Measurements from ENCODE around the gene EFCC1.

The EFCC1 gene

GRCh38 chr3:129070086-129070885 is 69.2 kb downstream of the EFCC1 start:
- no peak for DNase-seq
- no peak overlapping the region for H3K4me3 ChIP-seq (ENCODE audit: low read length)
- H3F3A ChIP-seq (ENCODE audit: insufficient read depth, low read length) = peaks cover 3% of the 10 kb centered on the region; the same call in 1 of the 2 replicates
- no peak for TF ChIP-seq CTCF (IDR thresholded peaks at IDR 0.05; ENCODE audit: low read length)
- TF ChIP-seq EZH2 (optimal IDR thresholded peaks at IDR 0.05; ENCODE audit: low read depth, low read length) = no peak
- TF ChIP-seq EZH2phosphoT487 (IDR thresholded peaks at IDR 0.05; ENCODE audit: low read length) = no peak
- no peaks in the 10 kb centered on the region for H3K4me1 ChIP-seq (ENCODE audit: low read length)
- H3K9me2 ChIP-seq (replicated peaks; ENCODE audit: insufficient read depth, low read length) = no peaks in the 10 kb centered on the region
- H3K9me3 ChIP-seq (replicated peaks; ENCODE audit: insufficient read depth, low read length) = no peaks in the 10 kb centered on the region
- H3K36me3 ChIP-seq (replicated peaks; ENCODE audit: insufficient read depth, low read length) = no peaks in the 10 kb centered on the region
- H4K20me1 ChIP-seq (ENCODE audit: insufficient read depth, low read length) = no peaks in the 10 kb centered on the region
- H3K79me2 ChIP-seq (ENCODE audit: low read length) = no peaks in the 10 kb centered on the region
- H3K27me3 ChIP-seq (replicated peaks; ENCODE audit: insufficient read depth, low read length) = no peaks in the 10 kb centered on the region
- H3K27ac ChIP-seq (ENCODE audit: low read length) = no peak overlapping the region
- no peak overlapping the region for H2AFZ ChIP-seq (ENCODE audit: low read length)
- no peak overlapping the region for H3K9ac ChIP-seq (ENCODE audit: low read length)
- no peak overlapping the region for H3K4me2 ChIP-seq (ENCODE audit: low read depth, low read length)

- H3K9me3 ChIP-seq (replicated peaks; ENCODE audit: insufficient read depth, low read length) = no peaks in the 10 kb centered on the region
- no peaks in the 10 kb centered on the region for H3F3A ChIP-seq (ENCODE audit: insufficient read depth, low read length)
- no peaks in the 10 kb centered on the region for H3K79me2 ChIP-seq (ENCODE audit: low read length)
- H3K4me3 ChIP-seq (ENCODE audit: low read length) = no peak overlapping the region
- no peaks in the 10 kb centered on the region for H3K27me3 ChIP-seq (replicated peaks; ENCODE audit: insufficient read depth, low read length)
- no peaks in the 10 kb centered on the region for H3K36me3 ChIP-seq (replicated peaks; ENCODE audit: insufficient read depth, low read length)
- no peak overlapping the region for H3K4me2 ChIP-seq (ENCODE audit: low read depth, low read length)
- H3K4me1 ChIP-seq (ENCODE audit: low read length) = no peaks in the 10 kb centered on the region
- H3K9me2 ChIP-seq (replicated peaks; ENCODE audit: insufficient read depth, low read length) = no peaks in the 10 kb centered on the region
- H3K27ac ChIP-seq (ENCODE audit: low read length) = no peak overlapping the region
- TF ChIP-seq EZH2 (optimal IDR thresholded peaks at IDR 0.05; ENCODE audit: low read depth, low read length) (no peak), EZH2phosphoT487 (IDR thresholded peaks at IDR 0.05; ENCODE audit: low read length) (no peak), CTCF (IDR thresholded peaks at IDR 0.05; ENCODE audit: low read length) (no peak)
- H4K20me1 ChIP-seq (ENCODE audit: insufficient read depth, low read length) = no peaks in the 10 kb centered on the region
- H2AFZ ChIP-seq (ENCODE audit: low read length) = no peak overlapping the region
- no peak for DNase-seq
- H3K9ac ChIP-seq (ENCODE audit: low read length) = no peak overlapping the region
These were observed 76.1 kb downstream of the EFCC1 start for GRCh38 chr3:129077222-129077621.

GRCh38 chr3:129078510-129078909 is 77.4 kb downstream of the EFCC1 start:
- Histone ChIP-seq H3K4me3 (ENCODE audit: low read length) (no peak overlapping the region), H3K27ac (ENCODE audit: low read length) (no peak overlapping the region), H3K4me2 (ENCODE audit: low read depth, low read length) (no peak overlapping the region), H3K9me3 (replicated peaks; ENCODE audit: insufficient read depth, low read length) (no peaks in the 10 kb centered on the region), H4K20me1 (ENCODE audit: insufficient read depth, low read length) (no peaks in the 10 kb centered on the region), H3K9me2 (replicated peaks; ENCODE audit: insufficient read depth, low read length) (no peaks in the 10 kb centered on the region), H3K27me3 (replicated peaks; ENCODE audit: insufficient read depth, low read length) (no peaks in the 10 kb centered on the region), H2AFZ (ENCODE audit: low read length) (no peak overlapping the region), H3F3A (ENCODE audit: insufficient read depth, low read length) (no peaks in the 10 kb centered on the region), H3K9ac (ENCODE audit: low read length) (no peak overlapping the region), H3K79me2 (ENCODE audit: low read length) (no peaks in the 10 kb centered on the region), H3K36me3 (replicated peaks; ENCODE audit: insufficient read depth, low read length) (no peaks in the 10 kb centered on the region), H3K4me1 (ENCODE audit: low read length) (no peaks in the 10 kb centered on the region)
- TF ChIP-seq EZH2 (optimal IDR thresholded peaks at IDR 0.05; ENCODE audit: low read depth, low read length) = no peak
- TF ChIP-seq EZH2phosphoT487 (IDR thresholded peaks at IDR 0.05; ENCODE audit: low read length) = no peak
- no peak for DNase-seq

- TF ChIP-seq EZH2 (optimal IDR thresholded peaks at IDR 0.05; ENCODE audit: low read depth, low read length) (no peak), EZH2phosphoT487 (IDR thresholded peaks at IDR 0.05; ENCODE audit: low read length) (no peak), CTCF (IDR thresholded peaks at IDR 0.05; ENCODE audit: low read length) (no peak)
- Histone ChIP-seq H3K4me3 (ENCODE audit: low read length) (no peak overlapping the region), H3K9me3 (replicated peaks; ENCODE audit: insufficient read depth, low read length) (no peaks in the 10 kb centered on the region), H2AFZ (ENCODE audit: low read length) (no peak overlapping the region), H3K4me1 (ENCODE audit: low read length) (no peaks in the 10 kb centered on the region), H4K20me1 (ENCODE audit: insufficient read depth, low read length) (no peaks in the 10 kb centered on the region), H3K27ac (ENCODE audit: low read length) (no peak overlapping the region), H3K4me2 (ENCODE audit: low read depth, low read length) (no peak overlapping the region), H3K27me3 (replicated peaks; ENCODE audit: insufficient read depth, low read length) (no peaks in the 10 kb centered on the region), H3K9me2 (replicated peaks; ENCODE audit: insufficient read depth, low read length) (no peaks in the 10 kb centered on the region), H3F3A (ENCODE audit: insufficient read depth, low read length) (no peaks in the 10 kb centered on the region), H3K9ac (ENCODE audit: low read length) (no peak overlapping the region), H3K79me2 (ENCODE audit: low read length) (no peaks in the 10 kb centered on the region), H3K36me3 (replicated peaks; ENCODE audit: insufficient read depth, low read length) (no peaks in the 10 kb centered on the region)
- no peak for DNase-seq
These were observed 80.4 kb downstream of the EFCC1 start for GRCh38 chr3:129081503-129081902.
